IMR-90 (cell line): ENCODE results near the gene MPIG6B. TPM values are rescaled to one million over a fixed set of nuclear protein-coding genes. Genes with fewer than 3 reads are reported as not detected.

Source experiments
- ATAC-seq: fragments of 200-7000 bp; cut with Tn5 transposase; 2 replicates; pipeline ENCODE4 v1.9.1; 2020; ENCODE audit warnings: low read depth, mild to moderate bottlenecking, moderate library complexity
- BruUV-seq: library from RNA; stranded (reverse); fragments of 400-500 nt; replicated peaks from 2 replicates; lab custom pipeline; 2021; lab: Mats Ljungman, UMichigan
- CTCF ChIA-PET: fragments of 300-600 bp; formaldehyde crosslinking; extraction: SDS; loops from one replicate; lab custom pipeline; 2021; ENCODE audit warnings: antibody characterized with exemption; lab: Yijun Ruan, JAX
- POLR2A ChIA-PET: fragments of 300-600 bp; sonication (Branson Sonifier 250); formaldehyde crosslinking; loops from one replicate; lab custom pipeline; 2022; ENCODE audit warnings: antibody characterized with exemption; ENCODE audit not compliant: unreplicated experiment; lab: Charles Lee
- DNase-seq: peaks from one replicate; pipeline ENCODE4 v3.0.0; 2013
- H2AFZ ChIP-seq: replicated peaks from 2 replicates; pipeline ENCODE3; 2013; ENCODE audit warnings: low read length, mild to moderate bottlenecking; ENCODE audit not compliant: poor library complexity
- H2AK5ac ChIP-seq: 2 replicates; pipeline ENCODE4 v1.6.1; 2013; ENCODE audit warnings: low read depth, low read length, inconsistent platforms
- H2AK9ac ChIP-seq: replicated peaks from 2 replicates; pipeline ENCODE3; 2013; ENCODE audit warnings: mild to moderate bottlenecking, low read depth, low read length, moderate library complexity; ENCODE audit not compliant: poor library complexity
- H2BK120ac ChIP-seq: 2 replicates; pipeline ENCODE4 v1.6.1; 2013; ENCODE audit warnings: low read depth, low read length, inconsistent platforms
- H2BK15ac ChIP-seq: 3 replicates; pipeline ENCODE4 v1.6.1; 2013; ENCODE audit warnings: low read depth, low read length, inconsistent platforms
- H2BK20ac ChIP-seq: 2 replicates; pipeline ENCODE4 v1.6.1; 2013; ENCODE audit warnings: low read depth, mild to moderate bottlenecking, inconsistent platforms, low read length, moderate library complexity
- H2BK5ac ChIP-seq: 2 replicates; pipeline ENCODE4 v1.6.1; 2013; ENCODE audit warnings: mild to moderate bottlenecking, low read depth, low read length, inconsistent platforms; ENCODE audit not compliant: poor library complexity, severe bottlenecking
- H3K14ac ChIP-seq: replicated peaks from 2 replicates; pipeline ENCODE4 v1.6.1; 2013; ENCODE audit warnings: low read depth, low read length, inconsistent platforms
- H3K18ac ChIP-seq: 2 replicates; pipeline ENCODE4 v1.6.1; 2013; ENCODE audit warnings: low read depth, low read length, control low read depth
- H3K23ac ChIP-seq: 2 replicates; pipeline ENCODE4 v1.6.1; 2013; ENCODE audit warnings: low read depth, low read length, inconsistent platforms
- H3K27ac ChIP-seq: 2 replicates; pipeline ENCODE4 v1.5.1; 2013; ENCODE audit warnings: mild to moderate bottlenecking, control low read depth, low read length; ENCODE audit not compliant: insufficient read depth
- H3K27me3 ChIP-seq: 2 replicates; pipeline ENCODE4 v1.6.1; 2013; ENCODE audit warnings: low read length; ENCODE audit not compliant: control insufficient read depth, insufficient read depth
- H3K36me3 ChIP-seq: 2 replicates; pipeline ENCODE4 v1.6.1; 2013; ENCODE audit warnings: low read length, mixed read lengths; ENCODE audit not compliant: control insufficient read depth, insufficient read depth
- H3K4ac ChIP-seq: 2 replicates; pipeline ENCODE4 v1.6.1; 2013; ENCODE audit warnings: low read depth, low read length, inconsistent platforms
- H3K4me1 ChIP-seq: 2 replicates; pipeline ENCODE4 v1.6.1; 2013; ENCODE audit warnings: low read length, mixed read lengths; ENCODE audit not compliant: control insufficient read depth, insufficient read depth
- H3K4me2 ChIP-seq: 2 replicates; pipeline ENCODE4 v1.6.1; 2013; ENCODE audit warnings: low read depth, mild to moderate bottlenecking, control low read depth, low read length, moderate library complexity
- H3K4me3 ChIP-seq: 2 replicates; pipeline ENCODE4 v1.5.1; 2013; ENCODE audit warnings: low read depth, mild to moderate bottlenecking, control low read depth, low read length, moderate library complexity; ENCODE audit not compliant: insufficient read depth
- H3K56ac ChIP-seq: 2 replicates; pipeline ENCODE4 v1.6.1; 2013; ENCODE audit warnings: low read length, inconsistent platforms; ENCODE audit not compliant: insufficient read depth; ENCODE audit errors: extremely low read depth
- H3K79me1 ChIP-seq, 2 experiments: 2 replicates each; pipeline ENCODE4 v1.6.1; 2013; ENCODE audit warnings: low read length in 2 of 2, inconsistent platforms in 1 of 2, low read depth in 1 of 2
- H3K9ac ChIP-seq: 2 replicates; pipeline ENCODE4 v1.6.1; 2013; ENCODE audit warnings: low read depth, low read length, control low read depth
- H3K9me1 ChIP-seq: 2 replicates; pipeline ENCODE4 v1.6.1; 2013; ENCODE audit warnings: low read length, inconsistent platforms; ENCODE audit not compliant: insufficient read depth
- H3K9me3 ChIP-seq: 2 replicates; pipeline ENCODE4 v1.6.1; 2013; ENCODE audit warnings: low read length; ENCODE audit not compliant: control insufficient read depth, insufficient read depth
- H4K20me1 ChIP-seq: 2 replicates; pipeline ENCODE4 v1.6.1; 2013; ENCODE audit warnings: low read length, inconsistent platforms; ENCODE audit not compliant: insufficient read depth
- H4K5ac ChIP-seq: 2 replicates; pipeline ENCODE4 v1.6.1; 2013; ENCODE audit warnings: mild to moderate bottlenecking, low read depth, low read length, control low read depth
- H4K8ac ChIP-seq, 2 experiments: 2 replicates each; pipeline ENCODE4 v1.6.1; 2013; ENCODE audit warnings: low read depth in 2 of 2, low read length in 2 of 2, control low read depth in 1 of 2, inconsistent platforms in 1 of 2
- H4K91ac ChIP-seq: 2 replicates; pipeline ENCODE4 v1.6.1; 2013; ENCODE audit warnings: low read depth, low read length, inconsistent platforms; ENCODE audit not compliant: insufficient read depth
- BHLHE40 ChIP-seq: fragments of 150-350 bp; IDR thresholded peaks from 2 replicates; pipeline ENCODE4 v1.6.1; 2016; ENCODE audit warnings: mild to moderate bottlenecking, low read depth, low read length
- CEBPB ChIP-seq: IDR thresholded peaks from 2 replicates; pipeline ENCODE4 v1.6.1; 2012; ENCODE audit warnings: low read depth, low read length, improper control_type of control experiment
- CHD1 ChIP-seq: IDR thresholded peaks from 2 replicates; pipeline ENCODE4 v1.6.1; 2012; ENCODE audit warnings: low read depth, low read length, improper control_type of control experiment
- CTCF ChIP-seq: conservative IDR thresholded peaks from 2 replicates; pipeline ENCODE4 v1.5.1; 2012; ENCODE audit warnings: mild to moderate bottlenecking, low read depth, low read length, improper control_type of control experiment
- FOS ChIP-seq: fragments of 150-350 bp; IDR thresholded peaks from 2 replicates; pipeline ENCODE4 v1.6.1; 2016; ENCODE audit warnings: low read depth, low read length
- MAFK ChIP-seq: IDR thresholded peaks from 2 replicates; pipeline ENCODE4 v1.6.1; 2012; ENCODE audit warnings: low read depth, low read length, improper control_type of control experiment
- MAZ ChIP-seq: IDR thresholded peaks from 2 replicates; pipeline ENCODE4 v1.6.1; 2012; ENCODE audit warnings: low read depth, mild to moderate bottlenecking, low read length, improper control_type of control experiment, moderate library complexity, borderline replicate concordance
- MXI1 ChIP-seq: IDR thresholded peaks from 2 replicates; pipeline ENCODE4 v1.6.1; 2012; ENCODE audit warnings: low read depth, mild to moderate bottlenecking, low read length, moderate library complexity, borderline replicate concordance
- NFE2L2 ChIP-seq: fragments of 150-350 bp; IDR thresholded peaks from 2 replicates; pipeline ENCODE4 v1.6.1; 2016; ENCODE audit warnings: low read depth, mild to moderate bottlenecking, low read length
- POLR2A ChIP-seq: IDR thresholded peaks from 2 replicates; pipeline ENCODE4 v1.6.1; 2012; ENCODE audit warnings: mild to moderate bottlenecking, low read depth, low read length
- RAD21 ChIP-seq: IDR thresholded peaks from 2 replicates; pipeline ENCODE4 v1.6.1; 2012; ENCODE audit warnings: low read length, improper control_type of control experiment
- RCOR1 ChIP-seq: IDR thresholded peaks from 2 replicates; pipeline ENCODE4 v1.6.1; 2012; ENCODE audit warnings: mild to moderate bottlenecking, low read length, improper control_type of control experiment; ENCODE audit not compliant: insufficient replicate concordance
- RFX5 ChIP-seq: IDR thresholded peaks from 2 replicates; pipeline ENCODE4 v1.8.0; 2012; ENCODE audit warnings: low read depth, mild to moderate bottlenecking, low read length, moderate library complexity
- SMC3 ChIP-seq: fragments of 150-350 bp; IDR thresholded peaks from 2 replicates; pipeline ENCODE4 v1.6.1; 2016; ENCODE audit warnings: low read depth, mild to moderate bottlenecking, antibody characterized with exemption, low read length, moderate library complexity
- WGBS, 2 experiments: methylation state at CpG; one replicate each; pipeline versions ENCODE4 v1.1.5 to v1.1.7; 2013; ENCODE audit warnings: missing lambda C conversion rate in 2 of 2; ENCODE audit not compliant: insufficient read length in 1 of 2; ENCODE audit errors: extremely low coverage in 2 of 2; 5-methylcytosine and 5-hydroxymethylcytosine counted together
- dilution Hi-C: fragments of 300-500 bp; cut with HindIII; formaldehyde crosslinking; loops from one replicate; pipeline ENCODE4 v1.14.3; 2018; ENCODE audit warnings: low sequenced_read_pairs; ENCODE audit not compliant: unreplicated experiment
- in situ Hi-C: fragments of 300-500 bp; cut with MboI; formaldehyde crosslinking; loops from 3 replicates; pipeline ENCODE4 v1.14.3; 2019; ENCODE audit warnings: low sequenced_read_pairs, inconsistent platforms, mixed read lengths
- intact Hi-C: fragments of 100-400 bp; cut with micrococcal nuclease; formaldehyde crosslinking; loops from 2 replicates; pipeline ENCODE4 v1.10.0; 2022
- polyA plus RNA-seq, 3 experiments: library from polyadenylated mRNA; depleted of rRNA; stranded (reverse); fragments of >200 nt; gene quantifications; 2 replicates each; pipeline ENCODE4 v1.2.3, GENCODE V29; 2012; ENCODE audit warnings: low replicate concordance in 1 of 3
- total RNA-seq: library from RNA; depleted of rRNA; stranded (reverse); fragments of >200 nt; gene quantifications from 2 replicates; pipeline ENCODE4 v1.2.3, GENCODE V29; 2012
- TF ChIP-seq, protein P1 (sequence below): fragments of 150-350 bp; IDR thresholded peaks from 2 replicates; pipeline ENCODE4 v1.6.1; 2017; ENCODE audit warnings: mild to moderate bottlenecking, antibody characterized with exemption, low read length, low read depth
- TF ChIP-seq, protein P2 (sequence below): fragments of 150-350 bp; IDR thresholded peaks from 2 replicates; pipeline ENCODE4 v1.6.1; 2016; ENCODE audit warnings: low read depth, mild to moderate bottlenecking, low read length, moderate library complexity, borderline replicate concordance

The MPIG6B gene
- total and polyA plus RNA-seq, 2 of the 4 experiments (the other 2 are of a cell fraction) = not detected

GRCh38 chr6:31760790-31761189 is 37.6 kb downstream of the MPIG6B start:
- no peak overlapping the region for H2BK120ac ChIP-seq
- no TSS peak for BruUV-seq
- H3K27me3 ChIP-seq = no peaks in the 10 kb centered on the region
- H4K91ac ChIP-seq = no peak overlapping the region
- no peak for DNase-seq
- POLR2A ChIA-PET = no interaction called here
- in situ Hi-C loops = no loop called here
- no peak overlapping the region for H4K8ac ChIP-seq
- no peak overlapping the region for H3K56ac ChIP-seq
- peaks cover 7% of the 10 kb centered on the region; the same call in 1 of the 2 replicates for H3K36me3 ChIP-seq
- H2AK9ac ChIP-seq = no peak overlapping the region
- H3K23ac ChIP-seq = no peak overlapping the region
- no peak overlapping the region for H2BK5ac ChIP-seq
- no peak overlapping the region for H2AFZ ChIP-seq
- H3K4me2 ChIP-seq = no peak overlapping the region
- CTCF ChIA-PET = no interaction called here
- peaks cover 12% of the 10 kb centered on the region for H3K9me1 ChIP-seq
- no peak overlapping the region for H2BK20ac ChIP-seq
- no peak overlapping the region for H3K14ac ChIP-seq
- intact Hi-C loops = no loop called here
- no peak overlapping the region for H2AK5ac ChIP-seq
- no peaks in the 10 kb centered on the region for H3K79me1 ChIP-seq
- 100% methylated on average over 1 of the region's 5 CpGs; no CpG with 5 or more reads in 1 of the 2 experiments for WGBS, 2 experiments
- TF ChIP-seq BHLHE40 (no peak), MAFK (no peak), FOS (no peak), MAZ (no peak), MXI1 (no peak), RCOR1 (no peak), NFE2L2 (no peak), RFX5 (no peak), CEBPB (no peak), POLR2A (no peak), RAD21 (no peak), CTCF (no peak), SMC3 (no peak), CHD1 (no peak)
- TF ChIP-seq, protein P1, sequence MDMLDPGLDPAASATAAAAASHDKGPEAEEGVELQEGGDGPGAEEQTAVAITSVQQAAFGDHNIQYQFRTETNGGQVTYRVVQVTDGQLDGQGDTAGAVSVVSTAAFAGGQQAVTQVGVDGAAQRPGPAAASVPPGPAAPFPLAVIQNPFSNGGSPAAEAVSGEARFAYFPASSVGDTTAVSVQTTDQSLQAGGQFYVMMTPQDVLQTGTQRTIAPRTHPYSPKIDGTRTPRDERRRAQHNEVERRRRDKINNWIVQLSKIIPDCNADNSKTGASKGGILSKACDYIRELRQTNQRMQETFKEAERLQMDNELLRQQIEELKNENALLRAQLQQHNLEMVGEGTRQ = no peak
- TF ChIP-seq, protein P2, sequence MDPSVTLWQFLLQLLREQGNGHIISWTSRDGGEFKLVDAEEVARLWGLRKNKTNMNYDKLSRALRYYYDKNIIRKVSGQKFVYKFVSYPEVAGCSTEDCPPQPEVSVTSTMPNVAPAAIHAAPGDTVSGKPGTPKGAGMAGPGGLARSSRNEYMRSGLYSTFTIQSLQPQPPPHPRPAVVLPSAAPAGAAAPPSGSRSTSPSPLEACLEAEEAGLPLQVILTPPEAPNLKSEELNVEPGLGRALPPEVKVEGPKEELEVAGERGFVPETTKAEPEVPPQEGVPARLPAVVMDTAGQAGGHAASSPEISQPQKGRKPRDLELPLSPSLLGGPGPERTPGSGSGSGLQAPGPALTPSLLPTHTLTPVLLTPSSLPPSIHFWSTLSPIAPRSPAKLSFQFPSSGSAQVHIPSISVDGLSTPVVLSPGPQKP = no peak
- no peak overlapping the region for H2BK15ac ChIP-seq
- no peaks in the 10 kb centered on the region for H3K9me3 ChIP-seq
- dilution Hi-C loops = no loop called here
- no peaks in the 10 kb centered on the region for H4K20me1 ChIP-seq
- H4K5ac ChIP-seq = no peak overlapping the region
- no peak overlapping the region for H3K4me3 ChIP-seq
- no peak overlapping the region for H3K27ac ChIP-seq
- no peak overlapping the region for H3K18ac ChIP-seq
- H3K9ac ChIP-seq = no peak overlapping the region
- ATAC-seq = no peak
- H3K4me1 ChIP-seq = peaks cover 4% of the 10 kb centered on the region
- no peak overlapping the region for H3K4ac ChIP-seq
